GM18909 (cell line): ENCODE measurements around the gene MRPS27.

ENCODE experiments used
- ATAC-seq: cut with Tn5 transposase; IDR thresholded peaks from one replicate; pipeline ENCODE4 v1.9.1; 2021; ENCODE audit warnings: mild to moderate bottlenecking; ENCODE audit not compliant: unreplicated experiment, poor library complexity

Gene MRPS27

DNA sequence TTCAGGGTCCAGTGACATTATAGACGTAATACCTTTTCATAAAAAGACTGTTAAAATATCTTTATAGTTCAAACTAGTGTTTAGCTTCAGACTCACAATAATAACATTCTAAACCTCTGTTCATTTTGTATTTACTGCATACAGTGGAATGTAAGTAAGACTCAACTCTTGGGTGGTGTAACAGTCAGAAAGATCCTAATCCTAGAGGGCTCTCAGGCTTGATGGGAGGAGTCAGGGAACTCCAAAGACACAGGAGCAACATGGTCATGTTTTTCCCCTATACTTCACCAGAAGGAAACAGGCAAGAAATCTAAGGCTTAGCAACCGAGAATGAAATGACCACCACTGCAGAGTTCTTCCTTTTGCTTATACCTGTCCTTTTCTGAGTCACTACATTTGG lies 82.6 kb downstream of the MRPS27 start:
- no peak for ATAC-seq

DNA sequence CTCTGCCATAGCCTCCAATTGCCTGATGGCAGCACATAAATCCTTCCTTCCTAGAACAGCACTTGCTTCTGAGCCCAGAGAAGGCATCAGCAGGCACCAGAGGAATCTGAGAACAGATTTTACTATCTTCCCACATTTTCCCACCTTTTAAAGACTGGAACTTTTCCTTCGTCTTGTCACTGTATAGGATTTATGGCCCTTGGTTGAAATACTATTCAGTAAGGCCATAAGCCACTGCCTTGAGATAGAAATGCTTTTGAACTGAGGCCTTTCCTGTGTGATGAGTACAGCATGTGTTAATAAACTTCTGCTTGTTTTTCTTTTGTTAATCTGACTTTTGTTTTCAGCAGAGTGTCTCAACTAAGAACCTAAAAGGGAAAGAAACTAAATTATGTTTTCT lies 84.3 kb downstream of the MRPS27 start:
- no peak for ATAC-seq

DNA sequence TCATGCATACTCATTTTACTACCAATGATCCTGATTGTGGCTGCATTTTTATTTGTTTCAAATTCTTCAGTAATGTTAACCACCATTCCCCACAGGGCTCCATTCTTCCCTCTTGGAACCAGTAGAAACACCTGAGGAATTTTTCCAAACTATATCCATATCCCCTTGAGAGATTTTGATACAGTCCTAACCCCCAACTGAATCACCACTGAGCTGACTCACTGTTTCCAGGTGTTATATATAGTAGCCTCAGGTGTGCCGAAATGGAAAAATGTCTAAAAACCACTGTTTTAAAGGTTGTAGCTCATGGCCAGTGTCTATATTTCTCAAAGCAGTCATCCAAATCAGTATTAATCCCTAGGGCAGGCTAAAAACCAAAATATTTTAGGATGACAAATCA lies 85.2 kb downstream of the MRPS27 start:
- ATAC-seq, result no peak

DNA sequence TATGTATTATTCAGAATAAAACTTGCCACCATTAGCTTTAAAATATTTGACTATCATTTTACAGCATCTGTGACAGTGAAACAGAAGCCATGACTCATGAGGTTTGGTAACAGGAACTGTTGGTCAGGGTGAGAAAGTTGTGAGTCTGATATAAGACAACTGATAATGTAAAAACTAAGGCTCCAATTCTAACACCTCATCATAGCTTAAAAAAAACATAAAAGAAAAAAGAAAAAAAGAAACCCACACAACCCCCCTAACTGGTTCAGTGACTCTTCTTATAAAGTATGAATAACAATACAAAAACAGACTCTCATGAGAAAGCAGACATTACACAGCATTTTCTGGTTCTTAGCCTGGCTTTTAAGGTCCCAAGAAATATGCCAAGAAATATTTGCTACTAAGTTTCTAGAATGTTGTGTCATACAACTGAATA lies 85.8 kb downstream of the MRPS27 start:
- ATAC-seq, result peak; percentile 87

DNA sequence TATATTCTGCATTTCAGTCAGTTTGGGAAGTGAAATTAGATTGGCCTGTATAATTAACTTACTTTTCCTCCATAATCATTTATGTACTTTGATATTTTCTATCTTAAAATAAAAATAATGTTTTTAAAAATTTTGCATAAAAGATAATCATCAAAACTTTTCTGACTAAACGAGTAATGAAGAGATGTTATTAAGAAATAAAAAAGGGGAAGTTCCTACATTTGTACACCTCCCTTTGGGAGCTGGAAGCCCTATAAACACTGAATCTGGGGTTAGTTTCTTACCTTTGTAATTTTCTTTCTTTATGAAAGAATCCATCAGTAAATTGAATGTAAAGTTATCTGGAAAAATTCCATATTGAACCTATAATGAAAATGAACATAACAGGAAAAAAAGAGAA lies 86.2 kb downstream of the MRPS27 start:
- ATAC-seq, result no peak

DNA sequence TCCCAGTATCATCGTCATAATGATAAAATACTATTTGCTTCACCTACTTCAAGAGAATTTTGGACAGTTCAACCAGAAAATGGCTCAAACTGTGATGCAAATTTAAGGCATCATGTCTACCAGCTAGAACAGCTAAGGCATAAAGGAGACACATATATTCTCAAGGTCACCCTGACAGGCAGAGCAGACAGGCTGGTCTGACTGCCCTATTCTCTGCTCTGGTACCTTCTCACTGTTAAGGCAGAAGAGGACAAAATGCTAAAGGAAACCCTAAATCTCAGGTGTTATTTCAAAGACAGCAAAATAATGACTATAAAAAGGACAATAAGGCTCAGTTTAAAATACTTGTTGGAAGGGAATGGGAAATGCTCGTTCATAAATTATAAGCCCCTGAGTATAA lies 87.2 kb downstream of the MRPS27 start:
- ATAC-seq, result no peak

DNA sequence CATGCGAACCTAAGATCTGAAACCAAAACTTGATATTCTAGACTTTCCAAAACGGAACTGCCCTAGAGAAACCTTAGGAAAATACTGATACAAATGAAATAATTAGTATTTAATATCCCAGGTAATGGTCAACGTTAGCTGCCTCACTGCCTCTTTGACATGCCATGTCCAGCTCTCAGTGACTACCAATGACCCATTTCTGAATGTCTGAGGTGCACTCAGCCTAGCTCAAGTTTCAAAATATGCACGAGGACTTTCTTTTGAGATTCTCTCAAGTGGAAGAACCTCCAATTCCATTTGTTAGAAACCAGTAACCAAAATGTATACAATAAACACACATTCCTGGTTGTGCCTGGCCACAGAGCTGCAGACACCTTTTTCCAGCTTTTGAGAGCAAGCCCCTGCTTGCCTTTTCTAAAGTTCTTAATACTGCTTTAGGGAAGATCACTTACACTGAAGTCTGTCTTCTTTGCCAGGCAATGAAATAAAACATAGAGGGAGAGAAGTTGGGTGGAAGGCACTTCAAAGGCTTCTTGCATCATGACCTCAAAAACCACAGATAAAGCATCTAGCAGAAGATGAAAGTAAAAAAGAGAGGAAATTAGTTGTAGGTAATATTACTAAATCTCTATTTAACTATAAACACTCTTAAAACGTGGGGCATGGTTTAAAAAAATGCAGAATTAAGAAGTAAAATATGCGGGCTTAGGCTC lies 87.9 kb downstream of the MRPS27 start:
- no peak for ATAC-seq

DNA sequence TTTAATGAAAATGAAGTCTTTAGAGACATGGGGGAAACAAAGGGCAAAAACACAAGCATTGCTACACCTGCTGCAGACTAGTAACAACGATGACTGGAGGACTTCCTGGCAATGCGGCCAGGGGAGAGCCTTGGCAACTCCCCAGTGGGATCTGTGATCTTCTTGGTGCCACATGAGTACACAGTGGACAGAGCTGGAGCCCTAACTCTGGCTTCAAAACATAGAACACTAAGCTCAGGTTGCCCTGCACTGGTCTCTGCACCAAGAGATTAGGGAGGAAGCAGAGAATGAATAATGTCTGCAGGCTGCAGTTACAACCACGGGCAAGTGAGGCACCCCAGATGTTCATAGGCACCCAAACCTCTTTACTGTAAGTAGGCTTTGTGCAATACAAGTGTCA lies 91.1 kb downstream of the MRPS27 start:
- ATAC-seq, result no peak

DNA sequence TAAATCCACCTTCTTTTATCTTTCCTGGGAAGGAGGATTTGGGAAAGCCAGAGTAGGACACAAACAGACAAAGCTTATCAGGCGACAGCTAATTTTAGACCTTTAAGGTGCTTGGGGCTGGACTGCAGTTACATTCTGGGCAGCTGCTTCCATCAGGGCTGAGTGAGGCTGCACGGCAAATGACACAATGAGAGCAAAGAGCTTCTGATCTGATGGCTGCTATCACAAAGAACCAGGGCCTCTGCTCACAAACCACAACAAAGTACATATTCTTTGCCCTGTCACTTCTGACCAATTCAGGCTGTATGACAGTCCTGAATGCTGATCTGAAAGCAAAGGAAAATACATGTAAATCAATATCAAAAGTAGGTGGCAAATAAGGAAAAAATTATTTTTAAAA lies 93.1 kb downstream of the MRPS27 start:
- ATAC-seq, result no peak

DNA sequence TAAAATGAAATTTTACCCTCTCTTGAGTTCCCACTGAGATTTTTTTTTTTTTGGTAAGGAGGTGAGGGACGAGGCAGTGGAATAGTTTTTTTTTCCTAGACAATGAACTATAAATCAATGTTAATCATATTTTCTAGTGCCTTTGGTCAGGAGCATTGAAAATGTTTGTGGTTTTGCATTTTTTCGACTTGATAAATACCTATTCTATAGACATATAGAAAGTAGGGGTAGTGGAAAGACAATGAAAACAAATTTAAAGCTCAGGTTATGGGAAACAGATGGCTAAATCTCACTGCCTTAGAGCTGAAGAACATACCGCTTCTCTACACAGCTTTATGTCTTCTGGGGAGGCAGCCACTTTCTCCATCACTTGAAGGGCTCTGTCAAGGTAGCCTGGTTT lies 94.3 kb downstream of the MRPS27 start:
- ATAC-seq, result no peak

DNA sequence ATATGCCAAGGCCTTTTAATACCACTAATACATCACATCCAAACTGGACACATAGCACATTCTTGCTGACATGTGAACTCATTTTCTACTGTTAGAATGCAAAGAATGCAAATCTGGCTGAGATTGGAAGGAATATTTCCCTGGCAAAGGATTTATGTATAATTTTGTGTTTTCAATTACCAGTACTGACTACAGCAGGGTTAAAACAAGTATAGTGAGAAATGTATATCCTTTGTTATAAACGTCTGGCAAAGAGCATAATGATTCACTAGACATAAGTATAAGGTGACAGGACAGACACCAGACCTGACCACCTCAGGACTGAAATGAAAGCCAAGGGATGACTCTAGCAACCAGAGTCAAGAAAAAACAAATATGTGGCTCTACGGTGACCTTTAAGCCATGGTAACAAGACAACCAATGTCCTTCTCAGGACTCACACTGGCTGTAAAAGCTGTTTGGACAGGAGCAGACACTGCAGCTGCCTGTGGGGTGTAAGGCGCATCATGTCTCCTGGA lies 95.0 kb downstream of the MRPS27 start:
- ATAC-seq, result no peak

DNA sequence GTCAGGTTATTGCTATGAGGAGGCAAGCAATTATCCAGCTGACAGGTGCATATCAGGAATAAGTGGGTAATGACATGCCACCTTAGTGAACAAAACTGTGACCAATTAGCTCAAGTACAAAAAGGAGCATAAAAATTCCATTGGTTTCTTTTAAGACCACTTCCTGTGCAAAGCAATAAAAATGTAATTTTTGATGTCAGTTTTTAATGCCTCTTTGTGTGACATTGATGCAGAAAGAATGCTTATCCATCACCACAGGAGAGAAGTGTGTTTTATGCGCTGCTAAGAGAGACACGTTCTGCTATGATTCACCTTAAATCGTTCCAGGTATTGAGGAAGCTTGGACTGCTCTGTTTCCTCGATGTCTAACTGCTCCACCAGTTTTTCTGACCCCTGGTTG lies 96.7 kb downstream of the MRPS27 start:
- no peak for ATAC-seq

DNA sequence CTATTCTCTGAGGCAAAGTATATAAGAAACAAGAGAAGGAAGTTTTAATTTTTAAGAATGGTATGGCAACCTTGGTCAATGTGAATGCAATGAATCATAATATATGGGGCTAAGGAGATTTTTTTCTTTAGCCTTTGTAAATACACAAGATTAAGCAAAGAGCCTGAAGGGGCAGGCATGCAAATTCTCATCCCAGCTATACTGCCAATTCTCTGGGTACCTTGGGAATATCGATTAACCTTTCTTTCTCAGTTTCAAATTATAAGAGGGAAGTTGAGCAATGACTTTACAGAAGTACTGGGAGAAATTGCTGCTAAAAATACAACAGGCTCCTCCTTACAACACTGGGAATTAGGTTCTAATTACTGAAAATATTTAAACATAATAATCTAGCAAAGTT lies 97.5 kb downstream of the MRPS27 start:
- ATAC-seq, result no peak

DNA sequence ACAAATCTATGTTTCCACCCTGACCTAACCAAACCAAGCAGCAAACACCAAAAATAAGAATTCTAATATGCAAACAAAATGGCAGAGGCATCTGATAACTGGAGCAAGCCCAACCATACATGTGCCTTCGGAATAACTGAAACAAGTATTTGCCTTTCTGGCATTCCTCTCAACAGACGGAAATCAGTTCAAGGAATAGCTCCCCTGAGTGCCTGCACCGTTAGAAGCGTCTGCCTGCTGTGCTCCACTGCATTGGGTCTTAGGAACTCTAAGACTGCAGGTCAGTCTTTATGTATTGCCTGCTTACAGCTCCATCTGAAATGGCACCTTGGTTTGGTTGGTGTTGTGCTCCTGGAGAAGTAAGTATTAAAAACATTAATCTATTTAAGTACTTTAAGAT lies 98.5 kb downstream of the MRPS27 start:
- ATAC-seq, result no peak

DNA sequence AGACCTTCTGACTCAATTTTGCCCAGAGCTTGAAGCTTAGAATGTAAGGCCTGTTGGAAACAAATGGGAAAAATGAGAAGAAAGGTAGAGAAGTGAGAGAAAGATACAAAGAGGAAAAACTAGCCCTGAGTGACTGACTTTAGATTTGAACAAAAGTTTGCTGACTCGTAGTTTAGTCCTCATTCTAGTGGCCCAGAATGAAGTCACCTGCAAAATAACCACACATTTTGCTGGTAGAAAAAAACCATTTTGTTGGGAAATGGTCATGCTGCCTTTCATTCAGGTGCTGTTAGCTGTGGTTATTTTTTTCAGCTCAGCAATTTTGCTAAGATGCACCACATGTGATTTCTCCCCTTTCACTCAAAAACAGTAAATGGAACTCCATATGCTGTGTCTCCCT lies 98.9 kb downstream of the MRPS27 start:
- ATAC-seq, result no peak

DNA sequence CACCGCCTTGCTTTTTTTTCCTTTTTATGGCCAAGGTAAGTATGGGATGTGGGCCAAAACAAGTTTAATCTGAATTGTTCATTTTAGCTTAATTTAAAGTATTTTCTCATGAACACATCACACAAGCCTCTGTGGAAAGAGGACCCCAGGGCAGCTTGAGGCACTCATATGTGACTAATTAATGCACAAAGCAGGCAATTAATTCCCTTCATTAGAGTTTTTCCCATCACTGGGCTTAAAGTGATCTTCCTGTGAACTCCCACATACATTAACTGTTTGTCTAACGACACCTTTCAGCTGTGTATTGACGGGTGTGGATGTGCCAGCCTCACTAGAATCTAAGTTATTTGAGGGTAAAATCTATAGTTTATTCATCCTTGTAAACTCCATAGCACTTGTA lies 103.3 kb downstream of the MRPS27 start:
- no peak for ATAC-seq

DNA sequence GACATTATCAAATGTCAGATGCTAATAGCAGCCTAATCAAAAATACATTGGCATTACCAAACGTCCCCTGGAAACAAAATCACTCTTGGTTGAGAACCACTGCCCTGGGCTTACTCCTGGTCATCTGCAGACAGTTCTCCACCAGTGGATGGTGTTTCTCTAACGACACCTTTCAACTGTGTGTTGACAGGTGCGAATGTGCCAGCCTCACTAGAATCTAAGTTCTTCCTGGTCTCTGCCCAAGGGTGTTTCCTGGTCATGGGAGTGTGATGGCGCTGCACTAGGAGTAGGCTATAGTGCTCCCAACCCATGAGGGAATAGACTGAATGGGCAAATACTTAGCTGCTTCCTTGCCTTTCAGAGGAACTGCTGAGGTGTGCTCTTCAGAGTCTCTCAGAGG lies 105.9 kb downstream of the MRPS27 start:
- ATAC-seq, result no peak

DNA sequence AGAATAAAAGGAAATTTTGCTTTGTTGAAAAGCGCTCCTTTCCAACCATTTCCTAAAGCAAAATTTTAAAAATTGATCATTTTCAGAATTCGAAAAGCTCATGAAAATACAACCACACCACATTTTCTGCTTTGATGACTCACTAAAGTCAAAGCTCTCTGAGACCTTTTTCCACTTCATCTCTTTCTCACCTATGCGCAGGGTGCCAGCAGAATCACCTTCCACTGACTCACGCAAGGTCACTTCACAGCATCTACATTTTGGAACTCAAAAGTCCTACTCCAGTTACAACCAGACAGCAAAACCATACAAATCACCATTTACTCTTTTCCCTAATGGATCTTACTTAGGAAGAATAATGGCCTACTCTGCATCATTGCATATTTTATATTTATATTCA lies 106.6 kb downstream of the MRPS27 start:
- no peak for ATAC-seq

DNA sequence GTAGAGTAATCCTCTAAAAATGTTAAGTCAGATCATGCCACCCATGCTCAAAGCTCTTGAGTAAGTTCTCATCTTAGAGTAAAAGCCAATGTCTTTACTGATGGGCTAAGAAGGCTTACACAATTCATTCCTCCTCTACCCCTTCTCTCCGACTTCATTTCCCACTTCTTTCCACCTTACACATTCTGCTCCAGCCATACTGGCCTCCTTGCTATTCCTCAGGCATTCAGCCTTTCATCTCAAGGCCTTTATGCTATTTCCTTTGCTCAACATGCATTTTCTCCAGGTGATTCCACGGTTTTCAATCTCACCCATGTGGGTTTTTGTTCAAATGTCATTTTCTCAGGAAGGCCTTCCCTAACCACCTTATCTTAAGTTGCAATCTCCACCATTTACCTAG lies 107.9 kb downstream of the MRPS27 start:
- no peak for ATAC-seq

DNA sequence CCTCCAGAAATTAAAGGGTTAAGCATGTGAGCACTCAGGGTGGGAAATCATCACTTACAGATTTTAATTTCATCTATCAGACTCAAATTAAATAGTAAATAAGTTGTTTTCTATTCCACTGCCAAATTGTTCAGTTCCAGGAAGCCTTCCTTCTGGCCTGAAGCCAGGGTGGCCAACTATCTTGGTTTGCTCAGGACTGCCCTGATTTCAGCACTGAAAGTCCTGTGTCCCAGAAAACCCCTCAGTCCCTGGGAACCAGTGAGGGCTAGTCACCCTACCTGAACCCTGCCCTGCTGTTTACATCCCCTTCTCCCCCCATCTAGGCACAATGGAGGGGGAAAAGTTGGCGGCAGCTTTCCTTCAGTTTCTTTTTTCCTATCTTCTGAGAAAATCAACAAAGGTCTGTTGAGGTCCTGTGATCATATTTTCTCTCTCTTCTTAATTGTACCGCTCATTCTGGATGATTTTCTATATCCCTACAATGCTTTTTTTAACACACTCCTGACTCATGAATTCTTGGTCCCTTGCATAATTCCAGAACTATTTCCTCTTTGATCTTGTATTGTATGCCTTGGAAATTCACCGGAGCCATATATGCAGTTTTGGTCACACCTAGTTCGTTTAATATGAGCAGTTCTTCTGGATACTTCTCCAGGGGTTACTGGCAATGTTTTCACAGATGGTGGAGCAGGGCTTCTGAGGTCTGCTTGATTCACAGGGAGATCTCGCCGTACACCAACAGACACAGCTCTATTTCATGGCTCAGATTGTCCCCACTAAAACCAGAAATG lies 109.0 kb downstream of the MRPS27 start:
- no peak for ATAC-seq

DNA sequence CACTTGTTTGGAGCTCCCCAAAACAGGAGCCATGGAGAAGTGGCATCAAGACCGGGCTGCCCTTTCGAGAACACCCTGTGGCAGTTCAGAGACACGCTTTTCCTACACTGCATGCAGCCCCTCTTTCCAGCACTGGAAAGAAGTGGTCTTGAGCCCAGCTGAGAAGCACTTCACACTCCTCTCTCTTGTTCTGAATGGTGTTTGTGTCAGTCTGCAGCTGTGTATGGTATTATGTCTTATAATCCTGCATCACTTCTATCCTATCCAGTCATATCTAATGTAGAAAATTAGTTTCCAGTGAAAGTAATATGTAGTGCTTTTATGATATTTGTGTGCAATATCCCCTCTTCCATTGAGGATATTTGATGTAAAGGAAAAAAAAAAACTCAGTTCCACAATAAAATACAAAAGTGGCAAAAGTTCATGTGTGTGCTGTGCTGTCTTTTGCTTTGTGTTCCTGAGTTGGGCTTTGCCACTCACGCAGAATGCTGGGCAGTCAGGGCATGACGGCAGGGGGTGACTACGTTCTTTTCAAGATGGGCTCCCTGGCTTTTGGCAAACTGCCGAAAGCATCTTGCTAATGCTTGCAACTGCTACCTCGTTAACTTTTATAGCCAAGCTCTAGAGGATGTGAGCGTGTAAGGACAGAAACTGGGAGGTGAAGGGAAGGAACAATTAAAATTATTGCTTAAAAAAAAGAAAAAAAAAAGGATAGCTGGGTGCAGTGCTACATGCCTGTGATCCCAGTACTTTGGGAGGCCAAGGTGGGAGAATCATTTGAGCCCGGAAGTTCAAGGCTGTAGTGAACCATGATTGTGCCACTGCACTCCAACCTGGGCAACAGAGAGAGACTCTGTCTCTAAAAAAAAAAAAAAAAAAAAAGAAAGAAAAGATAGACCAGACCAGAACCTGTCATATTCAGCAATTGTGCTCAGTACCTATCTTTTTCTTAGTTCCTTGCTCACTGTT lies 110.6 kb downstream of the MRPS27 start:
- ATAC-seq, result no peak
